ENCODE measurements around the gene MLPH.

- no peak for TF ChIP-seq POLR2A (IDR thresholded peaks at IDR 0.05; ENCODE audit: extremely low read depth, insufficient read length)
- TF ChIP-seq CTCF (IDR thresholded peaks at IDR 0.05; ENCODE audit: low read depth, low read length) = no peak
Observed at GRCh38 chr2:237449193-237449881, 37.7 kb upstream of the MLPH start.

All from NB4 (cell line).